A549 treated with AZD2906 at 1 μM for 4 hours (cell line): ENCODE measurements around the gene TPPP3. TPM values are rescaled to one million over a fixed set of nuclear protein-coding genes. Genes with fewer than 3 reads are reported as not detected.

Experiments used
- total RNA-seq: library from RNA; stranded (reverse); fragments of 200-300 nt; extraction: Qiagen RNA extraction; gene quantifications from 5 replicates; pipeline ENCODE4 v1.2.3, GENCODE V29; 2022

TPPP3 gene
- 8.4 to 16.1 TPM (median 13.5 TPM) in 5 replicates for total RNA-seq

GRCh38 chr16:67393111-67393787 lies at the start of gene TPPP3:
Gene TPPP3, minus strand, starts transcription at chr16:67393498. Its CDS starts 2,387 bp downstream, at chr16:67391111.

GRCh38 chr16:67430977-67431774 lies 37.9 kb upstream of the TPPP3 start, which contains the start of gene HSD11B2:
Gene HSD11B2, plus strand, starts transcription at chr16:67431121. Its CDS starts 128 bp downstream, at chr16:67431249.

GRCh38 chr16:67415872-67416793 lies 22.8 kb upstream of the TPPP3 start, which contains the start of gene ZDHHC1:
Gene ZDHHC1, minus strand, starts transcription at chr16:67416477. Its CDS starts 8,702 bp downstream, at chr16:67407775.

Other genes with a start within 250 kb of the TPPP3 start
- gene B3GNT9, start 242.5 kb downstream of the TPPP3 start, total RNA-seq = 7.2 to 10.2 TPM (median 9.8 TPM) in 5 replicates
- 15.1 to 22.4 TPM (median 21.6 TPM) in 5 replicates for gene TRADD, start 233.6 kb downstream of the TPPP3 start, total RNA-seq
- 7.6 to 9.9 TPM (median 8.5 TPM) in 5 replicates for gene FBXL8, start 233.5 kb downstream of the TPPP3 start, total RNA-seq
- 8.5 to 17.5 TPM (median 14.0 TPM) in 5 replicates for gene HSF4, start 228.8 kb downstream of the TPPP3 start, total RNA-seq
- gene NOL3, start 223.0 kb downstream of the TPPP3 start, total RNA-seq = 87.9 to 116 TPM (median 113 TPM) in 5 replicates
- 5.2 to 9.2 TPM (median 6.3 TPM) in 5 replicates for gene MATCAP1, start 209.5 kb downstream of the TPPP3 start, total RNA-seq
- gene EXOC3L1, start 203.4 kb downstream of the TPPP3 start, total RNA-seq = 0.03 to 0.20 TPM (median 0.16 TPM) in 4 of 5 replicates, not detected in the other
- 85.7 to 108 TPM (median 104 TPM) in 5 replicates for gene E2F4, start 201.3 kb downstream of the TPPP3 start, total RNA-seq
- 0.80 to 1.7 TPM (median 1.5 TPM) in 5 replicates for gene ELMO3, start 194.4 kb downstream of the TPPP3 start, total RNA-seq
- 86.6 to 99.5 TPM (median 95.4 TPM) in 5 replicates for gene TMEM208, start 166.4 kb downstream of the TPPP3 start, total RNA-seq
- gene FHOD1, start 146.0 kb downstream of the TPPP3 start, total RNA-seq = 35.1 to 58.4 TPM (median 51.7 TPM) in 5 replicates
- 1.0 to 1.8 TPM (median 1.4 TPM) in 5 replicates for gene SLC9A5, start 144.5 kb downstream of the TPPP3 start, total RNA-seq
- gene PLEKHG4, start 114.0 kb downstream of the TPPP3 start, total RNA-seq = 12.1 to 14.0 TPM (median 13.6 TPM) in 5 replicates
- 0.09 to 0.34 TPM (median 0.19 TPM) in 5 replicates for gene KCTD19, start 66.8 kb downstream of the TPPP3 start, total RNA-seq
- 0.06 to 0.08 TPM (median 0.07 TPM) in 4 of 5 replicates, not detected in the other for gene LRRC36, start 66.7 kb downstream of the TPPP3 start, total RNA-seq
- 4.2 to 7.1 TPM (median 6.6 TPM) in 5 replicates for gene ZDHHC1, start 23.0 kb upstream of the TPPP3 start, total RNA-seq
- 2.1 to 2.7 TPM (median 2.1 TPM) in 5 replicates for gene HSD11B2, start 37.6 kb upstream of the TPPP3 start, total RNA-seq
- 106 to 121 TPM (median 117 TPM) in 5 replicates for gene ATP6V0D1, start 87.7 kb upstream of the TPPP3 start, total RNA-seq
- 0.17 TPM in 1 of 5 replicates, not detected in the others for gene AGRP, start 90.0 kb upstream of the TPPP3 start, total RNA-seq
- 38.1 to 46.7 TPM (median 43.1 TPM) in 5 replicates for gene RIPOR1, start 135.3 kb upstream of the TPPP3 start, total RNA-seq
- gene CTCF, start 169.0 kb upstream of the TPPP3 start, total RNA-seq = 32.3 to 36.0 TPM (median 33.3 TPM) in 5 replicates